ENCODE results near the gene ST8SIA2. TPM values are rescaled to one million over a fixed set of nuclear protein-coding genes. Genes with fewer than 3 reads are reported as not detected.

Gene ST8SIA2
- total RNA-seq, 2 experiments from 2014 or later, result not detected

- Mint-ChIP-seq H3K27me3 (peaks cover 13% of the 10 kb centered on the region), H3K9me3 (peaks cover 7% of the 10 kb centered on the region), H3K36me3 (ENCODE audit: low read depth) (no peaks in the 10 kb centered on the region), H3K27ac (no peak overlapping the region), H3K4me3 (no peak overlapping the region), H3K4me1 (ENCODE audit: low read depth) (peaks cover 13% of the 10 kb centered on the region)
- POLR2A ChIA-PET, result no interaction called here
- Histone ChIP-seq H3K36me3 (ENCODE audit: insufficient read depth, low read length) (no peaks in the 10 kb centered on the region), H3K27me3 (ENCODE audit: control insufficient read depth in 1 of 2, insufficient read depth in 2 of 2, low read length in 2 of 2) (peaks cover 3 to 6% of the 10 kb centered on the region in 2 experiments), H3K4me3 (ENCODE audit: low read length) (no peak overlapping the region), H3K27ac (ENCODE audit: low read depth in 1 of 2, low read length in 2 of 2) (no peak overlapping the region), H3K4me1 (ENCODE audit: insufficient read depth, low read length) (no peaks in the 10 kb centered on the region), H3K9me3 (ENCODE audit: control insufficient read depth in 1 of 2, insufficient read depth in 1 of 2, low read length in 2 of 2) (no peaks in the 10 kb centered on the region)
- no peak for DNase-seq
- intact Hi-C loops (cut with DNase I, micrococcal nuclease), result no loop called here
- no peak for TF ChIP-seq CTCF (IDR thresholded peaks at IDR 0.05)
- CTCF ChIA-PET, result no interaction called here
- ATAC-seq (ENCODE audit: poor library complexity), result no peak
These were observed 110.2 kb downstream of the ST8SIA2 start for GRCh38 chr15:92503889-92504288.

- H3K36me3 ChIP-seq (ENCODE audit: insufficient read depth, low read length), result no peaks in the 10 kb centered on the region
- intact Hi-C loops (cut with DNase I, micrococcal nuclease), result no loop called here
- H3K27me3 Mint-ChIP-seq, result peaks cover 5% of the 10 kb centered on the region
These were observed 111.9 kb downstream of the ST8SIA2 start for GRCh38 chr15:92505611-92506010.

GRCh38 chr15:92506506-92506905, 112.8 kb downstream of the ST8SIA2 start:
- Histone ChIP-seq H3K27ac (ENCODE audit: low read depth in 1 of 2, low read length in 2 of 2) (no peak overlapping the region), H3K36me3 (ENCODE audit: insufficient read depth, low read length) (no peaks in the 10 kb centered on the region), H3K4me3 (ENCODE audit: low read length) (no peak overlapping the region), H3K27me3 (ENCODE audit: control insufficient read depth in 1 of 2, insufficient read depth in 2 of 2, low read length in 2 of 2) (peaks cover 2 to 3% of the 10 kb centered on the region in 2 experiments), H3K9me3 (ENCODE audit: control insufficient read depth in 1 of 2, insufficient read depth in 1 of 2, low read length in 2 of 2) (no peaks in the 10 kb centered on the region), H3K4me1 (ENCODE audit: insufficient read depth, low read length) (no peaks in the 10 kb centered on the region)
- intact Hi-C loops (cut with DNase I, micrococcal nuclease), result no loop called here
- CTCF ChIA-PET, result no interaction called here
- H3K4me1 Mint-ChIP-seq (ENCODE audit: low read depth), result peaks cover 13% of the 10 kb centered on the region
- TF ChIP-seq CTCF (IDR thresholded peaks at IDR 0.05), result no peak
- H3K27me3 Mint-ChIP-seq, result no peaks in the 10 kb centered on the region
- no peaks in the 10 kb centered on the region for H3K36me3 Mint-ChIP-seq (ENCODE audit: low read depth)
- H3K9me3 Mint-ChIP-seq, result peaks cover 7% of the 10 kb centered on the region
- ATAC-seq (ENCODE audit: poor library complexity) (peak; percentile 44), DNase-seq (no peak)
- peak overlapping the region; percentile 23 for H3K4me3 Mint-ChIP-seq
- H3K27ac Mint-ChIP-seq, result peak overlapping the region; percentile 73
- POLR2A ChIA-PET, result no interaction called here

More at GRCh38 chr15:92505611-92506010, 111.9 kb downstream of the ST8SIA2 start:
- Histone ChIP-seq H3K4me3 (ENCODE audit: low read length) (no peak overlapping the region), H3K9me3 (ENCODE audit: control insufficient read depth in 1 of 2, insufficient read depth in 1 of 2, low read length in 2 of 2) (no peaks in the 10 kb centered on the region), H3K27ac (ENCODE audit: low read depth in 1 of 2, low read length in 2 of 2) (no peak overlapping the region), H3K27me3 (ENCODE audit: control insufficient read depth in 1 of 2, insufficient read depth in 2 of 2, low read length in 2 of 2) (peaks cover 3 to 4% of the 10 kb centered on the region in 2 experiments), H3K4me1 (ENCODE audit: insufficient read depth, low read length) (no peaks in the 10 kb centered on the region)
- peaks cover 13% of the 10 kb centered on the region for H3K4me1 Mint-ChIP-seq (ENCODE audit: low read depth)
- POLR2A ChIA-PET, result no interaction called here
- CTCF ChIA-PET, result no interaction called here
- no peaks in the 10 kb centered on the region for H3K36me3 Mint-ChIP-seq (ENCODE audit: low read depth)
- no peak for DNase-seq
- H3K4me3 Mint-ChIP-seq, result no peak overlapping the region
- TF ChIP-seq CTCF (IDR thresholded peaks at IDR 0.05), result no peak
- peaks cover 7% of the 10 kb centered on the region for H3K9me3 Mint-ChIP-seq
- H3K27ac Mint-ChIP-seq, result no peak overlapping the region
- ATAC-seq (ENCODE audit: poor library complexity), result no peak

All from CD4-positive, alpha-beta T cell (primary cell).